Activated CD8-positive, alpha-beta memory T cell treated with anti-CD3 and anti-CD28 coated beads, Interleukin-2, amount 10 ng/mL, durations not matched to agents 7 days and 5 days (primary cell): ENCODE results near the gene ACIN1. TPM values are rescaled to one million over a fixed set of nuclear protein-coding genes. Genes with fewer than 3 reads are reported as not detected.

Experiments
- ATAC-seq: fragments of 150-1000 bp; cut with Tn5 transposase; one replicate; pipeline ENCODE4 v1.10.0; 2021; ENCODE audit warnings: moderate library complexity
- CTCF ChIA-PET: fragments of 350-600 bp; sonication (Branson Sonifier 250); formaldehyde crosslinking; loops from one replicate; lab custom pipeline; 2021; ENCODE audit warnings: antibody characterized with exemption; lab: Charles Lee
- DNase-seq: peaks from one replicate; pipeline ENCODE4 v3.0.0-alpha.2; 2020
- H3K27ac Mint-ChIP-seq: one replicate; pipeline ENCODE4 v1.8.0; 2021; ENCODE audit warnings: mild to moderate bottlenecking, mixed read lengths
- H3K27me3 Mint-ChIP-seq: one replicate; pipeline ENCODE4 v1.8.0; 2021; ENCODE audit warnings: mixed read lengths
- H3K36me3 Mint-ChIP-seq: one replicate; pipeline ENCODE4 v1.8.0; 2021; ENCODE audit warnings: mild to moderate bottlenecking, mixed read lengths
- H3K4me1 Mint-ChIP-seq: one replicate; pipeline ENCODE4 v1.8.0; 2021; ENCODE audit warnings: mixed read lengths
- H3K4me3 Mint-ChIP-seq: one replicate; pipeline ENCODE4 v1.8.0; 2021; ENCODE audit warnings: mild to moderate bottlenecking, moderate library complexity, mixed read lengths
- H3K9me3 Mint-ChIP-seq: one replicate; pipeline ENCODE4 v1.8.0; 2022; ENCODE audit warnings: low read depth, mixed read lengths
- total RNA-seq, 2 experiments: library from RNA; stranded (reverse); gene quantifications; one replicate each; pipeline ENCODE4 v1.2.3, GENCODE V29; 2021

ACIN1 gene
- 100 to 1,000 TPM; 172 to 204 TPM for total RNA-seq

DNA sequence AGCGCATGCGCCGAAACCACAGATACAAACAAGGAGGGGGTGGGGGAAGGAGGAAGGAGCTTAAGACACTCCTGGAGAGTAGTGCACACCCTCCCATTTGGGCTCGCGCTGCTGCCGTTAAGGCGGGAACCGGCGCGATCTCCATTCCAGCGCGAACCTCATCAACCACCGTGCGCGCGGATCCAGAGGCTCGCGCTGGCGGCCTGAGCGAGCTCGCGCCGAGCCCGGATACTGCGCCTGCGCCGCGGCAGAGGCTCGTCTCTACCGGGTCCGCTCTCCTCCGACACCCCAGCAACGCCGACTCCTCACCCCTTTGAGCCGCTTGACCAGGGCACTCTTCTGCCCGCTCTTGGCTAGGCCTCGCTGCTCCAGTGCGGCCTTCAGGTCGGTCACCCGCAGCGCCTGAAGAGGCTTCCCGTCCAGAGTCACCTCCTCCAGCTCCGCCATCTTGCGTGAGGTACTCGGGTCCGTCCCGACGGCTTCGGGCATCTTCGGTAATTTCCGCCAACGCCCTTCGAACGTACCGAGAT is at the start of gene ACIN1:
ACIN1 (minus strand) TSS at position 471 of the 530 bp plus-strand sequence; CDS start at position 447, 24 bp downstream.
- Mint-ChIP-seq H3K9me3 (no peaks in the 10 kb centered on the region), H3K27ac (no peak within 1 kb of the TSS), H3K4me3 (no peak within 1 kb of the TSS), H3K4me1 (peaks cover 37% of the 10 kb centered on the region), H3K36me3 (peaks cover 49% of the 10 kb centered on the region), H3K27me3 (no peaks in the 10 kb centered on the region)
- peak; percentile 88 for DNase-seq
- CTCF ChIA-PET, result interaction anchor here (0.8 to 5.2 kb wide), 22 partner anchors 12 to 268 kb away, joined by 3 to 61 read pairs (median 6); partner anchors contain the start of genes AJUBA, CDH24, CEBPE and PABPN1
- peak; percentile 54 for ATAC-seq

GRCh38 chr14:23143911-23144310 is 49.0 kb upstream of the ACIN1 start:
- DNase-seq (no peak), ATAC-seq (no peak)
- peaks cover 2% of the 10 kb centered on the region for H3K27me3 Mint-ChIP-seq
- H3K4me3 Mint-ChIP-seq, result no peak overlapping the region
- no peaks in the 10 kb centered on the region for H3K9me3 Mint-ChIP-seq
- no peaks in the 10 kb centered on the region for H3K4me1 Mint-ChIP-seq
- CTCF ChIA-PET, result no interaction called here
- no peak overlapping the region for H3K27ac Mint-ChIP-seq
- H3K36me3 Mint-ChIP-seq, result no peaks in the 10 kb centered on the region

DNA sequence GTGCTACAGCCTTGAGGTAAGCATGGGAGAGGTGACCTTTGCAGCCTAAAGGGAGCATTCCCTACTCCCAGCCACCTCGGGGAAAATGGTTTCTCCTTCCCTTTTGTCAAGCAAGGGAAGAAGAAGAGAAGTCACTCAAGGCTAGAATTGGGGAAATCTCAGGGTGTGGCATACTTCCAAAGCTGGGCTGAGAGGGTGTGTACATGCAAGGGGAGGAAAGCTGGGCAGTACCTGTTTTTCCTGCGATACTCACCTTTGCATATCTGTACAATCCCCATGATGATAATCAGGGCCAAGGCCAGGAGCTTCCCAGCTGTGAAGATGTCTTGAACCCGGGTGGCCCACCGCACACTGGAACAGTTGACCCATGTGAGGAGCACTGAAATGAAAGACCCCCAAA is 47.9 kb upstream of the ACIN1 start:
- no peak overlapping the region for H3K4me3 Mint-ChIP-seq
- CTCF ChIA-PET, result interaction anchor here (1.0 to 1.9 kb wide), 2 partner anchors 9 to 22 kb away, joined by 3 to 6 read pairs; no protein-coding TSS in a partner anchor
- peaks cover 2% of the 10 kb centered on the region for H3K27me3 Mint-ChIP-seq
- no peak overlapping the region for H3K27ac Mint-ChIP-seq
- H3K9me3 Mint-ChIP-seq, result no peaks in the 10 kb centered on the region
- DNase-seq (no peak), ATAC-seq (no peak)
- H3K4me1 Mint-ChIP-seq, result no peaks in the 10 kb centered on the region
- no peaks in the 10 kb centered on the region for H3K36me3 Mint-ChIP-seq

- Mint-ChIP-seq H3K27me3 (peaks cover 2% of the 10 kb centered on the region), H3K36me3 (no peaks in the 10 kb centered on the region)
These were observed 46.9 kb upstream of the ACIN1 start for GRCh38 chr14:23141706-23142444.

DNA sequence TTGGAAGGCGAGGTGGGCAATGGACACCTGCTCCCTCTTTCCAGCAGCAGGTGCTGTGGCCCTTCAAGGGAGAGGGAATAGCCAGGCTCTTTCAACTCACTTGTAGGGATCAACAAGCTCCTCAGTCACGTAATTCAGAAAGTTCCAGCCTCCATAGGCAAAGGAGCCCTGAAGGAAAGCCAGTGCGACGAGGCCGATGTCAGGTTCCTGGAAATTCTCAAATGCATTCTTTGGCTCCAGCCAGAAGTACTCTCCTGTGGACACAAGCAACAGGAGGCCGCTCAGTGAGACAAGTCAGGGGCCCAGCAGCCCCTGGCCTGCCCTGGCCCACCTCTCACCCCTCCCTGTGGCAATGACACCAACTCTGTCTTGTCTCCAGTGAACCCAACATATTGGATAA is 45.4 kb upstream of the ACIN1 start:
- CTCF ChIA-PET, result interaction anchor here (1.6 kb wide), 1 partner anchor 20 kb away, joined by 5 read pairs; no protein-coding TSS in a partner anchor
- Mint-ChIP-seq H3K27me3 (peaks cover 2% of the 10 kb centered on the region), H3K4me1 (peaks cover 2% of the 10 kb centered on the region), H3K9me3 (no peaks in the 10 kb centered on the region), H3K4me3 (no peak overlapping the region), H3K27ac (no peak overlapping the region), H3K36me3 (no peaks in the 10 kb centered on the region)
- ATAC-seq, result no peak
- no peak for DNase-seq

More at GRCh38 chr14:23141706-23142444, 46.9 kb upstream of the ACIN1 start:
- Mint-ChIP-seq H3K4me3 (no peak overlapping the region), H3K9me3 (no peaks in the 10 kb centered on the region), H3K27ac (no peak overlapping the region), H3K4me1 (peaks cover 2% of the 10 kb centered on the region)
- ATAC-seq (no peak), DNase-seq (no peak)
- CTCF ChIA-PET, result interaction anchor here (0.6 to 1.9 kb wide), 3 partner anchors 10 to 52 kb away, joined by 3 to 6 read pairs (median 3); no protein-coding TSS in a partner anchor

- Mint-ChIP-seq H3K27ac (no peak overlapping the region), H3K4me3 (no peak overlapping the region), H3K4me1 (peaks cover 2% of the 10 kb centered on the region), H3K27me3 (peaks cover 2% of the 10 kb centered on the region), H3K36me3 (no peaks in the 10 kb centered on the region), H3K9me3 (no peaks in the 10 kb centered on the region)
- no peak for ATAC-seq
- CTCF ChIA-PET, result interaction anchor here (1.6 kb wide), 1 partner anchor 19 kb away, joined by 5 read pairs; no protein-coding TSS in a partner anchor
- DNase-seq, result no peak
These were observed 44.9 kb upstream of the ACIN1 start for GRCh38 chr14:23139874-23140273.

GRCh38 chr14:23137813-23138535 is 43.0 kb upstream of the ACIN1 start:
- Mint-ChIP-seq H3K4me1 (peaks cover 2% of the 10 kb centered on the region), H3K27me3 (peaks cover 2% of the 10 kb centered on the region), H3K4me3 (no peak overlapping the region), H3K9me3 (no peaks in the 10 kb centered on the region), H3K36me3 (no peaks in the 10 kb centered on the region), H3K27ac (no peak overlapping the region)
- ATAC-seq, result no peak
- CTCF ChIA-PET, result interaction anchor here (3.2 kb wide), 1 partner anchor 17 kb away, joined by 13 read pairs; no protein-coding TSS in a partner anchor
- DNase-seq, result no peak

- CTCF ChIA-PET, result interaction anchor here (3.2 kb wide), 1 partner anchor 16 kb away, joined by 13 read pairs; no protein-coding TSS in a partner anchor
- H3K4me3 Mint-ChIP-seq, result no peak overlapping the region
- ATAC-seq, result no peak
- H3K36me3 Mint-ChIP-seq, result no peaks in the 10 kb centered on the region
- no peaks in the 10 kb centered on the region for H3K9me3 Mint-ChIP-seq
- H3K4me1 Mint-ChIP-seq, result peaks cover 2% of the 10 kb centered on the region
- H3K27me3 Mint-ChIP-seq, result peaks cover 2% of the 10 kb centered on the region
- H3K27ac Mint-ChIP-seq, result no peak overlapping the region
- DNase-seq, result no peak
These were observed 42.4 kb upstream of the ACIN1 start for GRCh38 chr14:23137192-23137812.

DNA sequence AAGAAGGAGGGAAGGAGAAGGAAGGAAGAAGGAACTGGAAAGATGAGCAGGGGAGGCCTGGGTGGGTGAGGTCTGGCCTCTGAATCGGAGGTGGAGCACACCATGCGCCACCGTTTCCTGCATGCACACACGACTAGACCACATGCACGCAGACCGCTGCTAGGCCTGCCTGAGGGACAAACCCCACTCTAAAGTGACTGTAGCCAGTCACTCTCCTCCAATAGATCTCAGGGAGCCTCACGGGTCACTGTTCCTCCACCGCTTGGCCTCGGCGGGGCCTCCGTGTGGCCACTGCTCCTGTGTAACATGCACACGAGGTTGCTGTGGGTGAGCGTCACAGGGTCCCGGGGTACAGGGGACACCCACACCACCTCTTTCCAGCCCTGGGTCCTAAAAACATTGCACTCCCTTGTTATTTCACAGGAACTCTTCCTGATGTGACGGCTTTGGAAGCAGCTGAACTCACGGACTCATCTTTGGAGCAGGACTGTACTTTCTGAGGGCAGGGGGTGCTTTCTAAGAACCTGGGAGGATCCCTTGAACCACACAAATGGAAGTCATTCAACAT is 41.7 kb upstream of the ACIN1 start:
- no peak overlapping the region for H3K4me3 Mint-ChIP-seq
- H3K27me3 Mint-ChIP-seq, result peaks cover under 1% of the 10 kb centered on the region
- CTCF ChIA-PET, result interaction anchor here (3.2 kb wide), 1 partner anchor 16 kb away, joined by 13 read pairs; no protein-coding TSS in a partner anchor
- DNase-seq (no peak), ATAC-seq (no peak)
- H3K36me3 Mint-ChIP-seq, result no peaks in the 10 kb centered on the region
- H3K4me1 Mint-ChIP-seq, result peaks cover 2% of the 10 kb centered on the region
- no peaks in the 10 kb centered on the region for H3K9me3 Mint-ChIP-seq
- no peak overlapping the region for H3K27ac Mint-ChIP-seq

DNA sequence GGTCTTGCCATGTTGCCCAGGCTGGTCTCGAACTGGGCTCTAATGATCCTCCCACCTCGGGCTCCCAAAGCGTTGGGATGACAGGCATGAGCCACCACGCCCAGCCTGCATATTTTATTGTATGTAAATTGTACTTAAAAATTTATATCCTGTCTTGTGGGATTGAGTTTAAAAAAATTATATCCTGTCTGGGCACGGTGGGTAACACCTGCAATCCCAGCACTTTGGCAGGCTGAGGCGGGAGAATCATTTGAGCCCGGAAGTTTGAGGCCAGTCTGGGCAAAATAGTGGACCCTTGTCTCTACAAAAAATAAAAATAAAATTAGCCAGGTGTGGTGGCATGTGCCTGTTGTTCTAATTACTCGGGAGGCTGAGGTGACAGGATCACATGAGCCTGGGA is 38.0 kb upstream of the ACIN1 start:
- peaks cover 8% of the 10 kb centered on the region for H3K4me1 Mint-ChIP-seq
- CTCF ChIA-PET, result interaction anchor here (0.7 to 5.2 kb wide), 2 partner anchors 12 to 176 kb away, joined by 3 to 36 read pairs; no protein-coding TSS in a partner anchor

DNA sequence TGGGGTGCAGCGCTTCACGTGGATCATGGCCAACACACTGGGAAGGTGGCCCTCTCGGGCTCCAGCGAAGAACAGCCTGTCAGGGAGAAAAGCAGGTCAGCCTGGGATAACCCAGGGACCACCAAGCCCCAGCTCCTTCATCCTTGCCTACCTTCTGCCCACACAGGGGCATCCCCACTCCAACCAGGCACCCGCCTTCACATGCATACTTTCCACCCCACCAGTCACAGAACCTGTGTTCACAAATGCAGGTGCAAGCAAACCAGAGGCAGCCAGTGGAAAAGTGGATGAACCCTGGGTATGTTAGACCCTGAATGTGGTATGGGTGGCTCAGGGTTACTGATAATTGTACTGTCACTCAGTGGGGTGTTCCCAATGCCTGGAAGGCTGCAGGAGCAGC is 36.5 kb upstream of the ACIN1 start:
- no peaks in the 10 kb centered on the region for H3K36me3 Mint-ChIP-seq
- no peak for ATAC-seq
- DNase-seq, result no peak
- CTCF ChIA-PET, result interaction anchor here (1.3 to 5.2 kb wide), 2 partner anchors 11 to 53 kb away, joined by 3 to 36 read pairs; no protein-coding TSS in a partner anchor
- H3K4me1 Mint-ChIP-seq, result peaks cover 9% of the 10 kb centered on the region
- no peak overlapping the region for H3K27ac Mint-ChIP-seq
- H3K27me3 Mint-ChIP-seq, result peaks cover 7% of the 10 kb centered on the region
- no peaks in the 10 kb centered on the region for H3K9me3 Mint-ChIP-seq
- no peak overlapping the region for H3K4me3 Mint-ChIP-seq

More for the DNA sequence above, 38.0 kb upstream of the ACIN1 start:
- DNase-seq (no peak), ATAC-seq (no peak)
- peaks cover 7% of the 10 kb centered on the region for H3K27me3 Mint-ChIP-seq
- H3K9me3 Mint-ChIP-seq, result no peaks in the 10 kb centered on the region
- no peaks in the 10 kb centered on the region for H3K36me3 Mint-ChIP-seq
- H3K27ac Mint-ChIP-seq, result no peak overlapping the region
- H3K4me3 Mint-ChIP-seq, result no peak overlapping the region

- CTCF ChIA-PET, result interaction anchor here (0.9 to 5.2 kb wide), 4 partner anchors 10 to 62 kb away, joined by 3 to 36 read pairs (median 4); no protein-coding TSS in a partner anchor
- no peak for DNase-seq
- ATAC-seq, result no peak
- H3K4me1 Mint-ChIP-seq, result peaks cover 9% of the 10 kb centered on the region
- no peak overlapping the region for H3K27ac Mint-ChIP-seq
- H3K27me3 Mint-ChIP-seq, result peaks cover 7% of the 10 kb centered on the region
- no peak overlapping the region for H3K4me3 Mint-ChIP-seq
- no peaks in the 10 kb centered on the region for H3K36me3 Mint-ChIP-seq
- H3K9me3 Mint-ChIP-seq, result no peaks in the 10 kb centered on the region
These were observed 35.9 kb upstream of the ACIN1 start for GRCh38 chr14:23130871-23131270.
